ENCODE measurements around the gene WAS.

- no peak for TF ChIP-seq POLR2A (IDR thresholded peaks at IDR 0.05; ENCODE audit: low read length)
- no peak for TF ChIP-seq POLR2AphosphoS2 (conservative IDR thresholded peaks at IDR 0.05; ENCODE audit: low read length)
- TF ChIP-seq PHF8 (IDR thresholded peaks at IDR 0.05; ENCODE audit: borderline replicate concordance, low read depth), result no peak
- TF ChIP-seq SREBF2 (IDR thresholded peaks at IDR 0.05), result no peak
- TF ChIP-seq CTCF (IDR thresholded peaks at IDR 0.05), result no peak
- TF ChIP-seq JUNB (IDR thresholded peaks at IDR 0.05), result no peak
- TF ChIP-seq EP300 (IDR thresholded peaks at IDR 0.05), result no peak
Measured at GRCh38 chrX:48700246-48700645, 16.6 kb downstream of the WAS start.

Measured in A549 (cell line).